ENCODE results near the gene FRMD4A.
A peak's percentile ranks its signal among the peaks of the same experiment; 100 is the strongest.

The FRMD4A gene

DNA sequence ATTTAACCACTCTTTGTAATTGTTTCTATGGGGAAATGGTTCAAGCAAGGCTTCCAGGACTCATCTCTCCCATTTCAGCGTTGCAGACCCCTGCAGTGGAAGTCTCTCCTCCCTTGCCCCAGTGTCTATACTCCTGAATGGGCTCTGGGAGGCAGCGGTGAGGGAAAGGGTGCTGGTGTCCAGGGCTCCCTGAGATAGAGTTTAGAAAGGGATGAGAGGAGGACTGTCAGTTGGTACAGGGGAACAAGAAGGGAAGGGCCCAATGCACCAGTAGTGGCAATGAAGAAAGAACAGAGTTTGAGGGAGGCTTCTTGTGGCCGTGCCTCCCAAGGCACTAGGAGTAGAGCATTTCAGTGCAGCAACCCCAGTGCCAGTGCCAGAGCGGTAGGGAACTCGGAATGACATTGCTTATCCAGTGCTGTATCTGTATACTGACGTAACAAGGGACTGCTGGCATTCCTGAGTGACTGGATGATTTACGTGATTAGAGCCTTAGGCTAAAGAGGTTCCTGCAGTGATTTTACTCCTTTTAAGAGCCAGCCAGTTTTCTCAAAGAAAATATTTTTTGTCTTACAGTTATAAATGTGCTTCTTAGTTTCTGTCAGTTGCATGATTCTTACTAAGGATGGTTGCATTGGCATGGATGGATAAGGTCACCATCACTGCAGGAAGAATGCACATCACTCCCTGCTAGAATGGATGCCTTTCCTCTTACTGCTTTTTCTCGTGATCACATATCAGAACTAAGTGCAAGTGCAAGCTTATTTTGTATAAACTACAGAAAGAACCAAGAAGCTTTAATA, 716.0 kb downstream of the FRMD4A start:
- TF ChIP-seq SPI1 (IDR thresholded peaks at IDR 0.05; ENCODE audit: low read depth, low read length) (no peak), PAX5 (IDR thresholded peaks at IDR 0.05; ENCODE audit: insufficient read depth, low read length, severe bottlenecking) (no peak), POLR2A (IDR thresholded peaks at IDR 0.05; ENCODE audit: low read depth, low read length) (no peak), TAF1 (IDR thresholded peaks at IDR 0.05; ENCODE audit: low read depth, low read length) (no peak), POLR2AphosphoS5 (IDR thresholded peaks at IDR 0.05; ENCODE audit: low read depth, low read length) (no peak), POU2F2 (IDR thresholded peaks at IDR 0.05; ENCODE audit: low read depth, low read length) (no peak)
- no peak for FAIRE-seq
- DNase-seq (ENCODE audit: insufficient read length, low spot score) = no peak

DNA sequence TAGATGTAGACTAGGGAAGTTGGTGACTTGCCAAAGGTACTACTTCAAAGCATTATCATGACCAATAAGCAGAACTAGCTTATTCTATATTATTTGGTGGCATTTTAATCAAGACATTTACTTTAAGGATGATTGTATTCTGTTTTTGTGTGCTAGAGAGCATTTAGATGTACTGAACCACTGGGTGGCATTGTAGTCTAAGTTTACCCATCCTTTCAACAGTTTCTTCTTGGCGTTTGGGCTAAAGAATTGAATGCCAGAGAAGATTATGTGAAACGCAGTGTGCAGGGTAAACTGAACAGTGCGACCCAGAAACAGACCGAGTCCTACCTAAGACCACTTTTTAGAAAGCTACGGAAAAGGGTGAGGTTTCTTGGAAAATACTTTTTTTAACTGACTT, 717.2 kb downstream of the FRMD4A start:
- peak; percentile 80 for FAIRE-seq
- no peak for TF ChIP-seq POU2F2 (IDR thresholded peaks at IDR 0.05; ENCODE audit: low read depth, low read length)
- no peak for TF ChIP-seq SPI1 (IDR thresholded peaks at IDR 0.05; ENCODE audit: low read depth, low read length)
- no peak for DNase-seq (ENCODE audit: insufficient read length, low spot score)

DNA sequence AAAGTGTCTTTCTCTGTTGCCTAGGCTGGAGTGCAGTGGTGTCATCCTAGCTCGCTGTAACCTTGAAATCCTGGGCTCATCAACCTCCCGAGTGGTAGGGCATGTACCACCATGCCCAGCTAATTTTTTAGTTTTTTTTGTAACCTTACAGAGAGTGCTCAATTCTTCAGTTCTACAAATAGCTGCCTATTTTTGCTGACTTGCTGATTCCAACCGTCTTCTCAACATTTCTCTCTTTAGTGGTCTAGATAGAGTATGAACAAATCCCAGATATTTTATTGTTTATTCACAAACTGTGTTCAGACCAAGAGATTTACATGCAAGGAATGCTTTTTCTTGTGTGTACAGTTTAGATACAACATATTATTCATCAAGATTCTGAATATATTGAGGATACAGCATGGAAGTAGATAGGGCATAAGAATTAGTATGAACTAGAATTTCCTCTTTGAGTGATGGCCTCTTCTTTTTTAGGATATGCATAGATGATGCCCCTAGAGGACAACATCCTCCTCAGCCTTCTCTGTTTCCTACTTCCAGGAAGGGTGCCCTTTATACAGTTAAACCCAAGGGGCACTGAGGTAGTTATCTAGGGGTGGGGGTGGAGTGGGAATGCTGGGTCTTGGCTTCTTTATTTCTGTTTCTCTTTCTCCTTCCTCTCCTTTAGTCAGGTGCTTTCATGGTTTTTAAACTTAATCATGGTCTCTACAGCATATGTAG, 717.9 kb downstream of the FRMD4A start:
- TF ChIP-seq PAX5 (IDR thresholded peaks at IDR 0.05; ENCODE audit: insufficient read depth, low read length, severe bottlenecking) = no peak
- TF ChIP-seq SPI1 (IDR thresholded peaks at IDR 0.05; ENCODE audit: low read depth, low read length) = no peak
- TF ChIP-seq POLR2AphosphoS5 (IDR thresholded peaks at IDR 0.05; ENCODE audit: low read depth, low read length) = no peak
- TF ChIP-seq TAF1 (IDR thresholded peaks at IDR 0.05; ENCODE audit: low read depth, low read length) = no peak
- no peak for TF ChIP-seq POU2F2 (IDR thresholded peaks at IDR 0.05; ENCODE audit: low read depth, low read length)
- no peak for TF ChIP-seq POLR2A (IDR thresholded peaks at IDR 0.05; ENCODE audit: low read depth, low read length)
- DNase-seq (ENCODE audit: insufficient read length, low spot score) (no peak), FAIRE-seq (no peak)

DNA sequence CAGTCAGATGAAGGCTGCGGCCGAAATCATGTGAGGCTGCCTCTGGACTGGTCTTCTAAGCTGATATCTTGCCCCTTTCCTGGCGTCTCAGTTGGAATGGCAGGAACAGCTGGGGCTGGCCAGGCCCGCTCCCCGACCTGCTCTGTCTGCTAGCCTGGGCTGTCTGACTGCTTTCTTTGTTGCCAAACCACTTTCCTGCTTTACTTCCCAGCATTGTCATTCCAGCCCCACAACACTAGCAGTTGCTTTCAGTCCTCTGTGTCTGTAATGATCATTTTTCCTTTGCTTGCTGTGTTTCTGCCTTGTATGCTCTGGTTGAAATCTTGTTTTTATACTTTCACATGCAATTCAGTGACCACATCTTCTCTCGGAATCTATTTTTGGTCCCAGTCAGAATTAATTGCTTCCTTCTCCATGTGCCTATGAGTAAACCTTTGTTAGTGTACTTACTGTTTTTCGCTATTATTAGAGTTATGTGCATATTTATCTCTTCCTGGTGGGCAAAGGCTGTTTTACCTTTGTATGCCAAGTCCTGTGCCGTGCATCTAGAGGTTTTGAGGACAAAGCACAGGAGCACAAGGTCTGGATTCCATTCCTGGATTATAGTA, 722.4 kb downstream of the FRMD4A start:
- DNase-seq (ENCODE audit: insufficient read length, low spot score) (no peak), FAIRE-seq (no peak)
- TF ChIP-seq SPI1 (IDR thresholded peaks at IDR 0.05; ENCODE audit: low read depth, low read length) (no peak), POLR2AphosphoS5 (IDR thresholded peaks at IDR 0.05; ENCODE audit: low read depth, low read length) (no peak), TAF1 (IDR thresholded peaks at IDR 0.05; ENCODE audit: low read depth, low read length) (no peak), PAX5 (IDR thresholded peaks at IDR 0.05; ENCODE audit: insufficient read depth, low read length, severe bottlenecking) (no peak), POU2F2 (IDR thresholded peaks at IDR 0.05; ENCODE audit: low read depth, low read length) (no peak), POLR2A (IDR thresholded peaks at IDR 0.05; ENCODE audit: low read depth, low read length) (no peak)

DNA sequence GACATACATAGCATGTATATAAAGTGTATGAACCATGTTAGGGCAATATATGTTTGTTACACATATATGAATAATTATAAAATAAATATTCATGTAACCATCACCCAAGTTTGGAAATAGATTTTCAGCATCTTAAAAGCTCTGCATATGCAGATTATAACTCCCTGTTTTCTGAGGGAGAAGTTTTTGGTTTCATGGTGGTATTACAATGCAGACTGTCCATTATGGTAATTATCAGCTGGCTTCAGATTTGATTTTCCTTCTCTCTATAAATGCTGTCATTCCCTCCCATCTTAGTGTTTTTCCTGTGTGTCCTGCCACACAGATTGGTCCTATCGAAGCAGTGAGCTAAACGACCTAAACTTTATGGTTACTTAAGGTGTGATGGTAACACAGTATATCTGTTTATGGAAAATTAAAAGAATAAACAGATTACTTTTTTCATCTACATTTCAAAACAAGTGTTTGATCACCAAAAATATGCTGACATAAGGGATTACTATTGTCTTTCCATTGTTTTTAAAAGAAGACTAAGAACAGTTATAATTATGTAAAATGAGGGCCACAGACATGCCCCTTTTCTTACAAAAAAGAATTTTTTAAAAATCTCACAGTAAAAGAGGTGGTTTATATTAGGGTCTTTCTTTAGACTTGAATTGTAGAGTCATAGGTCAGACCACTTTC, 726.2 kb downstream of the FRMD4A start:
- no peak for FAIRE-seq
- DNase-seq (ENCODE audit: insufficient read length, low spot score) = no peak

DNA sequence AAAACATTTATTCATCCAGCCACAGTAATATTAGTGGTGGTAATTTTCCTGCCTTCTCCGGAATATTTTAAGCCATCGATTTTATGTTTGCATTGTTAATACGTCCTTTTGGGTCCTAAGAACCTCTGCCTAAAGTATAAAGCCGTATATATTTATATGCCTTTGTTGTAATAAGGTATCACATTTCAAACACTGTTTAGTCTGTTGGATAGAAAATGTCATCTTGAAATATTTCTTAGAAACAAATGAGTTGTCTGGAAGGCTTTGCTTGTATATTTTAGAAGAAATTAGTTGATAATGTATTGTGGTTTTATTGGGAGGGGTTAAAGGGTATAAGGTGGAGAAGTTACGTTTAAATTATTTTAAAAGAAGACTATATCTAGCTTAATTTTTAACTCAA, 732.8 kb downstream of the FRMD4A start:
- no peak for DNase-seq (ENCODE audit: insufficient read length, low spot score)
- TF ChIP-seq POLR2A (IDR thresholded peaks at IDR 0.05; ENCODE audit: low read depth, low read length) = no peak
- no peak for TF ChIP-seq PAX5 (IDR thresholded peaks at IDR 0.05; ENCODE audit: insufficient read depth, low read length, severe bottlenecking)
- no peak for TF ChIP-seq SPI1 (IDR thresholded peaks at IDR 0.05; ENCODE audit: low read depth, low read length)
- TF ChIP-seq POLR2AphosphoS5 (IDR thresholded peaks at IDR 0.05; ENCODE audit: low read depth, low read length) = no peak
- TF ChIP-seq TAF1 (IDR thresholded peaks at IDR 0.05; ENCODE audit: low read depth, low read length) = no peak
- no peak for FAIRE-seq

More for the DNA sequence above, 726.2 kb downstream of the FRMD4A start:
- TF ChIP-seq SPI1 (IDR thresholded peaks at IDR 0.05; ENCODE audit: low read depth, low read length) = no peak
- no peak for TF ChIP-seq POLR2A (IDR thresholded peaks at IDR 0.05; ENCODE audit: low read depth, low read length)
- no peak for TF ChIP-seq POU2F2 (IDR thresholded peaks at IDR 0.05; ENCODE audit: low read depth, low read length)
- no peak for TF ChIP-seq TAF1 (IDR thresholded peaks at IDR 0.05; ENCODE audit: low read depth, low read length)
- no peak for TF ChIP-seq POLR2AphosphoS5 (IDR thresholded peaks at IDR 0.05; ENCODE audit: low read depth, low read length)
- TF ChIP-seq PAX5 (IDR thresholded peaks at IDR 0.05; ENCODE audit: insufficient read depth, low read length, severe bottlenecking) = no peak

DNA sequence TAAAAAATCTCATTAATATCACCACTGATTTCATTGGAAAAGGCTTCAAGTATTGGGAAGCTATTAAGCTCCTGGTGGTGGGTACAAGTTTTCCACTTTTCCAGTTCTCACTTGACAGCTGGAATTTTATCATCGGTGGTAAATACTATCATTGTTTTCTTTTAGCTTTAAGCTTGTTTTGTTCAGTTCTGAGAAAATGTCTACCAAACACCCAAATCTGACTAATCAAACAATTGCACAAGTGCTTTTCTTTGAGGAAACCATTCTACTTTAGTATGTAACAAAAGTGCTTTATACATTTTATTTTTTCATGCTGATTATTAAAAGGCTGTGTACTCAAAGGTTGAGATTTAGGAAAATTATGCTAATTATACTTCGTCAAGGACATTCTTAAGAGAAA, 736.1 kb downstream of the FRMD4A start:
- FAIRE-seq = no peak
- no peak for DNase-seq (ENCODE audit: insufficient read length, low spot score)
- TF ChIP-seq SPI1 (IDR thresholded peaks at IDR 0.05; ENCODE audit: low read depth, low read length) (no peak), POU2F2 (IDR thresholded peaks at IDR 0.05; ENCODE audit: low read depth, low read length) (no peak), PAX5 (IDR thresholded peaks at IDR 0.05; ENCODE audit: insufficient read depth, low read length, severe bottlenecking) (no peak), POLR2AphosphoS5 (IDR thresholded peaks at IDR 0.05; ENCODE audit: low read depth, low read length) (no peak), TAF1 (IDR thresholded peaks at IDR 0.05; ENCODE audit: low read depth, low read length) (no peak), POLR2A (IDR thresholded peaks at IDR 0.05; ENCODE audit: low read depth, low read length) (no peak)
